ENCODE results near the gene UCK1. TPM values are rescaled to one million over a fixed set of nuclear protein-coding genes. Genes with fewer than 3 reads are reported as not detected.

UCK1 gene
- total RNA-seq, 1 donor from 2014 or later: 22.4 TPM

DNA sequence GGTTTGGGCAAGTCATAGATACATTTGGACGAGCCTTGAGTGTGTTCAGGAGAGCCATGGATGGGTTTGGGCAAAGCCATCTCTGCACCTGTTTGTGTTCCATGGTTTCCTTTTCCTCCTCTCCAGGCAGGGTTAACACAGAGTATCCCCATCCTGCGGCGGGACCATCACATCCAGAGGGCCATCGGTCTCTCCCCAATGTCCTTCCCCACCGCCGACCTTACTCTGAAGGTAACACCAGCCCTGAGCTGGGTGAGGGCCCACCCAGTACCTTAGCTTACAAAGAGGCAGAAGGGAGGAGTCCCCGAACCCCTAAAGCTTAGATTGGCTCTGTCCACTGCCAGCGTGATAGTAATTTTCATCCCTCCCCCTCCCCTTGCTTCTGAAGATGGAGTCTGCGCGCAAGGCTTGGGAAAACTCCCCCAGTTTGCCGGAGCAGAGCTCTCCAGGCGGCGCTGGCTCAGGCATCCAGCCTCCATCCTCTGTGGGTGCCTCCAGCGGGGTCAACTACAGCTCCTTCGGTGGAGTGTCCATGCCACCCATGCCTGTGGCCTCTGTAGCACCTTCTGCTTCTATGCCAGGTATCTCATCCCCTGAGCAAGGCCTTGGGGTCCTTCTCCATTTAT lies 46.4 kb downstream of the UCK1 start:
- TF ChIP-seq, protein P1, sequence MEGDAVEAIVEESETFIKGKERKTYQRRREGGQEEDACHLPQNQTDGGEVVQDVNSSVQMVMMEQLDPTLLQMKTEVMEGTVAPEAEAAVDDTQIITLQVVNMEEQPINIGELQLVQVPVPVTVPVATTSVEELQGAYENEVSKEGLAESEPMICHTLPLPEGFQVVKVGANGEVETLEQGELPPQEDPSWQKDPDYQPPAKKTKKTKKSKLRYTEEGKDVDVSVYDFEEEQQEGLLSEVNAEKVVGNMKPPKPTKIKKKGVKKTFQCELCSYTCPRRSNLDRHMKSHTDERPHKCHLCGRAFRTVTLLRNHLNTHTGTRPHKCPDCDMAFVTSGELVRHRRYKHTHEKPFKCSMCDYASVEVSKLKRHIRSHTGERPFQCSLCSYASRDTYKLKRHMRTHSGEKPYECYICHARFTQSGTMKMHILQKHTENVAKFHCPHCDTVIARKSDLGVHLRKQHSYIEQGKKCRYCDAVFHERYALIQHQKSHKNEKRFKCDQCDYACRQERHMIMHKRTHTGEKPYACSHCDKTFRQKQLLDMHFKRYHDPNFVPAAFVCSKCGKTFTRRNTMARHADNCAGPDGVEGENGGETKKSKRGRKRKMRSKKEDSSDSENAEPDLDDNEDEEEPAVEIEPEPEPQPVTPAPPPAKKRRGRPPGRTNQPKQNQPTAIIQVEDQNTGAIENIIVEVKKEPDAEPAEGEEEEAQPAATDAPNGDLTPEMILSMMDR (conservative IDR thresholded peaks at IDR 0.05; ENCODE audit: low read depth, low read length): no peak
- no peak overlapping the region for H3K4me3 ChIP-seq (ENCODE audit: low read depth, low read length)
- no peak for DNase-seq (ENCODE audit: low read depth)

DNA sequence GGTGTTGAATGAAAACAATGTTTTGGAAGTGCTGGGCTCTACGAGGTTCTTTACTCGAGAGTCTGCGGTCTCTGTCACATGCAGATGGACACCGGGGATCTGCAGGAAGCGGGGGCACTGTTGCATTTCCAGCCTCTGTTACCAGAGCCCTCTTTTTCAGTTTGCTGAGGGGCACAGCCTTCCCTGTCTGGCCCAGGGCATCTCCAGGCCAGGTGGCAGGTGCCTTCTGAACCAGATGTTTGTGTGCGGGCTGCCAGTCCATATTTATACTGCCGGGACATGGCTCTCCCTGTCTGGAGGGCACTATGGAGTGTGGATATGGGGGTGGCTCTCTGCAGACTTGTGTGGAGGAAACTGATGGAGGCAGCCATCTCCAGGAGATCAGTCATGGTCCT lies 47.0 kb downstream of the UCK1 start:
- no peak for DNase-seq (ENCODE audit: low read depth)
- TF ChIP-seq, protein P1 (conservative IDR thresholded peaks at IDR 0.05; ENCODE audit: low read depth, low read length): no peak
- H3K4me3 ChIP-seq (ENCODE audit: low read depth, low read length): no peak overlapping the region

DNA sequence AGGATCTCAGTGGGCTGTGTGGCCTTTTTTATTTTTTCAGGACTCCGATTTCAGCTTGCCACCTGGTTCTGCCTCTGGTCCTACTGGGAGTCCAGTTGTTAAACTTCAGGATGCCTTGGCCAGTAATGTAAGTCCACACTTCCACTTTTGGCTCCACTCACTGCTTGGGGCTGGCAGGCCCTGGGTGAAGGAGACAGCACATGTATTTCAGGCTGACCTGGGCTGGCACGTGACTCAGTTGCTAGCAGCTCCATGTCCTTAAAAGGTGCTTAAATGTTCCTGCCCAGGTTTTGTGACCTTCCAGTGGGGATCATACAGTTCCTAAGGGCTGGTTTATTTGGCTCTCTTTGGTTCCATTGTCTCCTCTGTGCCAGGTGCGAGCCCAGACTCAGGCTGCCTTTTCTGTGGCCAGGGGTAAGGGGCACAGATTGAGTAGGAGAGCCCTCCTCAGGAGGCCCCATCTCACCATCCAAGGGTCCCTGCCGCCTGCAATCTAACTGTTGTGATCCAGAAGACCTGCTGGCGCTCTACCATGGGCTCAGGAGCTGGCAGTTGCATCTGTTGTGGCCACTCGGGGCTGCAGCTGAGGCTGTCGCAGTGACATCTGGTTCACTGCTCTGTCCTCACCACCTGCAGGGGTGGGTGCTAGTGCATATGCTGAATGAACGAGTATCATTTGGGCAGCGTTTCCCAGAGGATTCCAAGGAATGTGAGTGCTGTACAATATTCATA lies 47.6 kb downstream of the UCK1 start:
- no peak for DNase-seq (ENCODE audit: low read depth)
- no peak overlapping the region for H3K4me3 ChIP-seq (ENCODE audit: low read depth, low read length)
- TF ChIP-seq, protein P1 (conservative IDR thresholded peaks at IDR 0.05; ENCODE audit: low read depth, low read length): no peak

DNA sequence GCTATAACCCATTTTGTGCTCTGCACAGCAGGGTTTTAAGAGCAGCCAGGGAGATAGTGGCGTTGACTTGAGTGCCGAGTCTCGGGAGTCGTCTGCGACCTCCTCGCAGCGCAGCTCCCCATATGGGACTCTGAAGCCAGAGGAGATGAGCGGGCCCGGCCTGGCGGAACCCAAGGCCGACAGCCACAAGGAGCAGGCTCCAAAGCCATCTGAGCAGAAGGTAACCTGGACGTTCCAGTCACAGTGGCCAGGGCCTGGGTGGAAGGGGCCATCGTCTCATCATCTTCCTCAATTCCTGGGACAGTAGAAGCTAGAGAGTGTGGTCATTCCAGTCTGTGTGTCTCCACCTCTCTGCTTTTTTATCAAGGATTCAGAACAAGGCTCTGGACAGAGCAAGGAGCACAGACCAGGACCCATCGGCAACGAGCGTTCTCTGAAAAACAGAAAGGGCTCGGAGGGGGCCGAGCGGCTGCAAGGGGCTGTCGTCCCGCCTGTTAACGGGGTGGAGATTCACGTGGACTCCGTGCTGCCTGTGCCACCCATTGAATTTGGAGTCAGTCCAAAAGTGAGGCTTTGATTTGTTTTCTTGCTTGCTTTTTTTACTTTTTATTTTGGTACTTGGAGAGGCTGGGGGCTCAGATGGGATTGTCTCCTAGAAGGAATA lies 48.6 kb downstream of the UCK1 start:
- TF ChIP-seq, protein P1 (conservative IDR thresholded peaks at IDR 0.05; ENCODE audit: low read depth, low read length): no peak
- DNase-seq (ENCODE audit: low read depth): no peak
- no peak overlapping the region for H3K4me3 ChIP-seq (ENCODE audit: low read depth, low read length)

DNA sequence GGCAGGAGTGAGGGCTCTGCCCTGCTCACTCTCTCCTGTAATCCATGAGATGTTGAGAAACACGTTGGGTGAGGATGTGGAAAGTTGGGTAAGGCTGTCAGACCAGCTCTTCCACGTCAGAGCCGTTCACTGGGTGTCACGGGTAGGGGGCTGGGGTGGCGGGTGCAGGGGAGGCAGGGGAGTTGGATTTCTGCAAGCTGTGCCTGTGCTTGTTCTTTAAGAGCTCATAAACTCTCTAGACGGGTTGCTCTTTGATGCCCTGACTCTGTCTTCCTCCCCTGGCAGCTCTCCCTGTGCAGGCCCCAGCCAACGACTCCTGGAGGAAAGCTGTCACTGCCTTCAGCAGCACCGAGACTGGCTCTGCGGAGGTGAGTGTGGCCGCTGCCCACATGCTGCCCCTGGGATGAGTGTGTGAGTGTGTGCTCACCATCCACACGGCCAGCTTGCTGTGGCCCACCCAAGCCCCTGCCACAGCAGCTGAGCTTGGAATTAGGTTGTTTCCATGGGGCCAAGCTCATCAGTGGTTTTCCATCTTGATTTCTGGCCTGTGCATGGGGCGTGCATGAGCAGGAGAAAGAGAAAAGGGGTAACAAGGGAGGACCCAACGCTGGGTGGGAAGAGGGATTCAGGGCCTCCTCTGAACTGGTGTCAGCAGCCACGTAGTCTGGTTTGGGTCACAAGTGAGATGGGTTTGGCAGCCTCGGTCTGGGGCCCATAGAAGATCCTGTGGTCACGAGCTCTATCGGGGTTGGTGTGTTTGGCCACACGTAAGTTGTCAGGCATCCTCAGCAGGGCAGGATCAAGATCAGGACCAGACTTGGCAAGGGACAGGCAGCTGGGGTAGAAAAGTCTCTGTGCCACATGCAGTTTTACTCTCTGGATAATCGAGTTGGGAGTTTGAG lies 49.4 kb downstream of the UCK1 start:
- DNase-seq (ENCODE audit: low read depth): no peak
- TF ChIP-seq, protein P1 (conservative IDR thresholded peaks at IDR 0.05; ENCODE audit: low read depth, low read length): no peak
- no peak overlapping the region for H3K4me3 ChIP-seq (ENCODE audit: low read depth, low read length)

DNA sequence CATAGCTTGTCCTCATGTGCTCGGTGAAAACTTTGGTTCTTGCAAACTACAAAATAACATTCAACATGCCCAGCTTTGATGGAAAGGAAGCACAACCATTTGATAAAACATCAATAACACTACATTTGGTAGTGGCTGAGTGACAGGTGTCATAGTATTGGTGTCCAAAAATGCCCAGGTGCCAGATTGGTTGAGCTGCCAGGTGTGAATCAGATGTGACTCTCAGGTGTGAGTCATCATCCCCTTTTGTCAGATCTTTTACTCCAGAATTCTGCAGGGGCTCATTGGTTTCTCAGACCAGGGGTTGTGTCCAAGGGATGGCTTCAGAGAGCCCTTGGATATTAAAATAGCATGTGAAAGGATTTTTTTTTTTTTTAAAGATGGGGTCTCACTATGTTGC lies 50.8 kb downstream of the UCK1 start:
- TF ChIP-seq, protein P1 (conservative IDR thresholded peaks at IDR 0.05; ENCODE audit: low read depth, low read length): no peak
- H3K4me3 ChIP-seq (ENCODE audit: low read depth, low read length): no peak overlapping the region
- DNase-seq (ENCODE audit: low read depth): no peak
